ENCODE data around the gene IL23R.
"Not testable (repeated sequence)": the region's sequence is repeated elsewhere in the genome, so short reads cannot be mapped to it uniquely, and the experiment has no call there.

IL23R gene, protein sequence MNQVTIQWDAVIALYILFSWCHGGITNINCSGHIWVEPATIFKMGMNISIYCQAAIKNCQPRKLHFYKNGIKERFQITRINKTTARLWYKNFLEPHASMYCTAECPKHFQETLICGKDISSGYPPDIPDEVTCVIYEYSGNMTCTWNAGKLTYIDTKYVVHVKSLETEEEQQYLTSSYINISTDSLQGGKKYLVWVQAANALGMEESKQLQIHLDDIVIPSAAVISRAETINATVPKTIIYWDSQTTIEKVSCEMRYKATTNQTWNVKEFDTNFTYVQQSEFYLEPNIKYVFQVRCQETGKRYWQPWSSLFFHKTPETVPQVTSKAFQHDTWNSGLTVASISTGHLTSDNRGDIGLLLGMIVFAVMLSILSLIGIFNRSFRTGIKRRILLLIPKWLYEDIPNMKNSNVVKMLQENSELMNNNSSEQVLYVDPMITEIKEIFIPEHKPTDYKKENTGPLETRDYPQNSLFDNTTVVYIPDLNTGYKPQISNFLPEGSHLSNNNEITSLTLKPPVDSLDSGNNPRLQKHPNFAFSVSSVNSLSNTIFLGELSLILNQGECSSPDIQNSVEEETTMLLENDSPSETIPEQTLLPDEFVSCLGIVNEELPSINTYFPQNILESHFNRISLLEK

DNA sequence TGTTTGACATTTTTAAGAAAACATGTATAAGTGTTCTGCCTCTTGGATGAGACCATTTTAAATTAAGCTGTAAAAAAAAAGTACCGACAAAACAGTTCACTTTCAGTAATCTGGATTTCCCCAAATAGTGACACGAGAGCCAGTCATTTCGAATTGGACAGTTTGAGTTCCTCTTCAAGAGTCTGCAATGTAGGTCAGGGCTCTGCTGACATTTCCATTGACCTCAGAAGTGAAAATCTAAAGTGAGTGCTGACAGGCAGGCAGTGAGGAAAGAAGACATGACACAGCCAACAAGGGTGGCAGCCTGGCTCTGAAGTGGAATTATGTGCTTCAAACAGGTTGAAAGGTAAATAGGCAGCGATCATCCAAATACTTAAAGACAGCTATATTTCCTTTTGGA lies at the start of gene IL23R:
TSS of gene IL23R (plus strand) at position 259 of the 400 bp plus-strand sequence. CDS start 1,667 bp downstream, outside the sequence.
- no peak for DNase-seq

DNA sequence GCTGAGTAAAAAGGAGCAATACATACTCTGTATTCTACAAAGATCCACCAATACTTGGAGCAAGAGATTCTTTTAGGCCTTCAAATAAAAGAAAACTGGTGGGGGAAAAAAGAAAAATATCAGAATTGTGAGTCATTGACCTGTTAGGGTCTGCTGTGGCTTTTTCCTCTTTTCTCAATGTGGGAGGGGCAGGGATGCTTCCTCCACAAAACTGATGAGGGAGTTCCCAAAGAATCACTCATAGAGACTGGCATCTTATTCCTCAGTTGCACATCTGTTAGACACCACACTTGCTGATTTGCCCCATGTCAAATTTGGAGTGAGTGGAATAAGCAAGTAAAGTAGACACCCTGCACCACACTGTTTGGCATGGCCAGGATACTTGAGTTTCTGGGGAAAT lies 48.1 kb upstream of the IL23R start:
- DNase-seq: no peak

DNA sequence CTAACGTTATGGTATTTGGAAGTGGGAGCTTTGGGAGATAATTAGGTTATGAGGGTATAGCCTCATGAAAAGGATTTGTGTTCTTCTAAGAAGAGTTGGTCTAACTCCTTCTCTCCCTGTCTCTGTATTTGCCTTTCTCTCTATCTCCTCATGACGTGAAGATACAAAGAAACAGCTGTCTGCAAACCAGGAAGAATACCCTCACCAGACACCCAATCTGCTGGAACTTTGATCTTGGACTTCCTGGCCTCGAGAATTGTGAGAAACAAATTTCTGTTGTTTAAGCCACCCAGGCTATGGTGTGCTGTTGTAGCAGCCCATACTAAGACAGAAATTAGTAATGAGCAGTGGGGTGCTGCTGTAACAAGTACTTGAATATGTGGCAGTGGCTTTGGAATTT lies 47.6 kb upstream of the IL23R start:
- DNase-seq: no peak

DNA sequence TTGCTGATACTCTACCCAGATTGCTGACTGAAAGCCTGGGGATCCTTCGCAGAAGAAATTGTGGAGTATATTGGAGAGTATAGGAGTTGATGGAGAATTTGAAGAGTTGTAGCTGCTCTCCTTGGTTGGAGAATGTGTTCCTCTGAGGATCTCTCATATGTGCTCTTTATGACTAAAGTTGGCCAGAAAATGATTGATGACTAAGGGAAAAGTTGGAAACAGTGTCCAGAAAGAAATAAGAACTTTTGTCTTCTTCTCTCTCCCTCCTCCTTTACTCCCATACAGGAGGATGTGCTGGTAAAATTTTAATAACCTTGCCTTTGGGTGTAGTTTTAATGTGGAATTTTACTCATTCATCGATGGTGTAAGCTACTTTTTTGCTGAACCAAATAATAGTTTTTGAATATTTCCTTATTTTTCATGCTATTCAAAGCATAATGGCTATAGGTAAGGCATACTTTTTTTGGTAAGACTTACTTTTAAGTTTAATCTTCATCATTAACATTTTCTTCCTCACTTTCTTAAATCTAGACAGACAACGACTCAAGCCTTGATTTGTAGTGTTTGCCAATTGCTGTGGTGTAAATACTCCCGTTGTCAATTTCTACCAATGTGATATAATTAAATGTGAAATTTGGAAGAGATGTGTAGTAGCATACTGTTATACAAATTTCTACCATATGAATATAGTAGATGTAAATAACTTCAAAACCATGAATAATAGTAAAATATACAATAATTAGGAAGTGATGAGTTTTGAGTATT lies 45.2 kb upstream of the IL23R start:
- no peak for DNase-seq

DNA sequence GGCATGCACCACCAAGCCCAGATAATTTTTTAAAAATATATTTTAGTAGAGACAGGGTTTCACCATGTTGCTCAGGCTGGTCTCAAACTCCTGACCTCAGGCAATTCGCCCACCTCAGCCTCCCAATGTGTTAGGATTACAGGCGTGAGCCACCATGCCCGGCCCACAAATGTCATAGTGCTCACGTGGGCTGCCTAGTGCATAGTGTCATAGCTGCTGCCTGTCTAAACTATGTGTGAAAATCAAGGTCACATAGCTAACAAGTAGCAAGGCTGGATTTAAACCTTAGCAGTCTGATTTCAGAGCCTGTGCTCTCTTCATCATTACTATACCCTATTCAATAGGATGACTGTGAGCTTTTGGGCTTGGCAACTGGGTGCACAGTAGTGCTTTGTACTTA lies 41.8 kb upstream of the IL23R start:
- DNase-seq: no peak

DNA sequence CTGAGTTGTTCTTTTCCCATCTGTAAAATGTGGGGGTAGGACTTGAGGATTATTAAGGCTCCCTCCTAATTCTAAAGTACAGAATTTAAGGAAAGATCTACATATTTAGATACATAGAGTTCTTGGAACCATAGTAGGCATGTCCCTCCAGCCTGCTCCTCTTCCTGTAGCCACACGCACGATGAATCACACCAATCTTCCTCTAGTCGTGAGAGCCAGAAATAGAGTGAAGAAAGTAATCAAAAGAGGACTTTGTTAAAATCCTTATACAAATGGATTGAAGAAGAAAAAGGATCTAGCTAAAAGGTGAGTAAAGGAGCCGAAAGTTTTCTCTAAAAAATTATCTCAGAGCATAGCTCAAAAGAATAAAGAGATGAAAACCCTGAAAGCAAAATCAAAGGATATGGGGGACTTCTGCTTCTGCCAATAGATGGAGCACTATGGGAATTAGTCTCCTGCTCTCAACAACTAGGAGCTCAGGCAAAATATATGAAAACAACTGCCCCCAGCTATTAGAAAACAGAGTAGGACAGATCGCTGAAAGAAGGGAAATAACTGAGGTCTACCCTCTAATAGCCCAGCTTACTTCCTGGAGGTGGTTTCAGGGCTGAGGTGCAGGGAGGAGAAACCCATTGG lies 40.0 kb upstream of the IL23R start:
- no peak for DNase-seq

DNA sequence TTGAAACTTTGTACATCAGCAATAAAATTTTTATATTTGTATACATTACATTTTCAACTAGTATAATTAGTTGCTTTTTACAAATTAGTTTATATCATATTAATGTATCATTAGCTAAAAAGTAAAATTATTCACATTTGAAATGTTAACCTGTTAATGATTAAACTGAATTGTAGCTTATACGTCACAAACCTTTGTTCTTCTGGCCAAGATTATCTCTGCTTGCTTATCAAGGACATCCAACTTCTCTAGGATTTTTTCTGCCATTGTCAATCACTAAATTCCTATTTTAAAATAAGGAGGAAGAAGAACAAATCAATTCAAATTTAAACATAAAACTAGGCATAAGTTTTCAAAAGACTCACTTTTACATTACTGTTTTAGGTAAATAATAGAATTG lies 39.3 kb upstream of the IL23R start:
- DNase-seq: no peak

DNA sequence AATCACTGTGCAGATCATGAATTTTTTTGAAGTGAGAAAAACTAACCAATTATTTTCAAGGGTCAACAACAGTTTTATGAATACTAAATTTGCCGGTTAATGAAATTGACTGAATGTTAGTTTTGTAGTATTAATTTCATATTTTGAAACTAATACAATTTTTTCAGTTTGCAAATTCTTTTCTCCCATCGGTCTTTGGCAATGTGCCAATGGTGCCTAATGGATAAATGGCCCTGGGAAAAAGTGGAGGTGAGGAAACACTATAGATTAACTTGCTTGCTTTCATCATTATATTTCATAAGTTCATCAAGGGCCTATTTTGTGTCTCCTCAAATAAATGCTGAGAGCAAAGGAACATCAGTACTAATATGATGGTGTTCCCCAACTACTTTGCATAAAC lies 35.6 kb upstream of the IL23R start:
- no peak for DNase-seq

DNA sequence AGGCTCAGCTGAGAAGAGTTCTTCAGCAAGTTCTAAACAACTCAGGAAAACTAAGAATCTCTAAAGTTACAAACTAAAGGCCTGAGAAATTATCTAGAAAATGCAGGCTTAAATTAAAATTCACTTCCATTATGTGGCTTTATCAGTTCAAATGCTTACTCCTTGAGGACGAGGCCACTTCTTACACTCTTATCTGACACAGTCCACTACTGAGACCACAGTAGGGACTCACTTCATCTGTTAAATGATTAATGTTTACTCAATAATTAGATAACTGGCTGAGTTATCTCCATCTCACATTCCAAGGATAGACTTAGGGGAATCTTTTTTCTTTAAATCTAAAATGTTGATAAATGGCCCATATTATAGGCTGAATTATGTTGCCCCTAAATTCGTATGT lies 33.1 kb upstream of the IL23R start:
- DNase-seq: no peak

DNA sequence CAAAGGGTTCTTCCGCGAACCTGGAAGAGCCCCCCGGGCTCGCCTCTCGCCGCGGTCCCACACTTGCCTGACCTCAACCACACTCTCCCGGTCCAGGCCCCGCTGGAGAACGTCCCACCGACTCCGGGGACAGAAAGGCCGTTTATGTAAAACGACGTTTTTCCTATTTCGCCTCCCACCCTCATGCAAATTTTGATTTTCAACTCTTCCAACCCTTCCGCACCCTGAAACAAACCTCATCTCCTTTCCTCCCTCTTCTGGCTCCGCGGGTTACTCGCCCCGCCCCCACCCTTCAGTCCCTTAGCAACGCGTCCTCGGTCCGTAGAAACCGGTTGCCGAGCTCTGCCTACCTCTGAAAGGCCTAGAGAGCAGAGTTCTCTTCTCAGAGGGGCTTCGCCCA lies 31.6 kb upstream of the IL23R start, which contains the start of gene C1orf141:
TSS of gene C1orf141 (minus strand) at position 276 of the 400 bp plus-strand sequence. CDS start 7,730 bp downstream, outside the sequence.
- no peak for DNase-seq

DNA sequence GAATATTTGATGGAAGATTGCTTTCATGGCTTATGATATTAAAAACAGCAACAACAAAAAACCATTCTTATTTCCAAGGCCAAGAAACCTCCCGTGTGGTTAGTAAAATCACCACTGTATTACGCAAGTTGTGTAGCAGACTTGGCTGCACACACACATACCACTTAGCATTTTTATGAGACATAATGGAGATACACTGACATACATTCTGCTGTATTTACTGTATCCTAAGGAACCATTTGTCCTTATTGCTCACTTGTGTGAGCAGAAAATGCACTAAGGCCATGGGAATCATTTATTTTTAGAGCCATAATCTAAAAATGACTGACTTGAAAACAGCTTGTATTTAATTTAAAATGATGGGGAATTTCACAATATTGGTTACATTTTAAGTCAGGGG lies 30.9 kb upstream of the IL23R start:
- DNase-seq: no peak

DNA sequence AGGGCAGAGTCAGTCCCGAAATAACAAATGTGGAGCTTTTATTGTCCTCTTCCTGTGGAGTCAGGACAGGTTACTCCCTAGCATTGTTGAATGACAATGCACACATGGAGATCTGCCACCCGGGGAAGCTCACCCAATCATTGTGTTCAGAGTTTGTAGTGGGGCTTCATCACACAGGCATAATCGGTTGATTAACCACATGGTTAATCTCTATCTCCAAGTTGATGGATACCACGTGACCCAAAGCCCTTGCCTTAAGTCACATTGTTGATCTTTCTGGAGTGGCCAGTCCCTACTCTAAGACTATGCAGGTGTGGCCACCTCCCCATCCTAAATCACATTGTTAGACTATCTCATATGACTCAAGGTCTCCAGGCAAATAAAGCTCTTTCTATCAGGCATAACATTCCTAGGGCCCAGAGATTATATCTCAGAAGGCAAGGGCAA lies 28.9 kb upstream of the IL23R start:
- DNase-seq: no peak

DNA sequence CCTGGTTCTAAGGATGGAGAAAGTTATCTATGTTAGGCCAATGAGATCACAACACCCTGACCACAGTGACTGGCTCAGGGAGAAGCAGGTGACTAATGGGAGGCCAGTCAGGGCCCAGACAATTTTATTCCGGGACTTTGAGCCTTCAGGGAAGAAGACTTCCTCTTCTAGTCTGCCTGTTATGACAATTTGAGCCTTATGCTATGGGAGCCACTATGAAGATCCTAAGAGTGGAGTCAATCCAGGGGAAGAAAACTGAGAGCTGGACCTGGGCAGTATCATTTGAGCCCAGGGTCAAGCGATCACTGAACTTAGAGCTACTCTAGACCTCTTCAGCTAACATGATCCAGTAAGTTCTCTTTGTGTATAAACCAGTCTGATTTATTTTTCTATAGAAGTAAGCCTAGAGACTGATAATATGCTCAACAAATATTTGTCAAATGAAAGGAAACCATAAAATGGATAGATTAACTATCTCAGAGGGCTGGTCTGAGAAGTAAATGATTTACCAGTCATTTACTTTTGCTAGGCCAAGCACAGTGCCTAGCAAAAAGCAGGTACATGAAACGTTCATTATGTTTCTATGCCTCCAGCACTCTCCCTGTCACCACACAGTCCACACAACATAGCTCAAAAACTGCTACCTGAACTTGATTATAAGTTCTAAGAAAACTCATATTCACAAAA lies 27.3 kb upstream of the IL23R start:
- no peak for DNase-seq

DNA sequence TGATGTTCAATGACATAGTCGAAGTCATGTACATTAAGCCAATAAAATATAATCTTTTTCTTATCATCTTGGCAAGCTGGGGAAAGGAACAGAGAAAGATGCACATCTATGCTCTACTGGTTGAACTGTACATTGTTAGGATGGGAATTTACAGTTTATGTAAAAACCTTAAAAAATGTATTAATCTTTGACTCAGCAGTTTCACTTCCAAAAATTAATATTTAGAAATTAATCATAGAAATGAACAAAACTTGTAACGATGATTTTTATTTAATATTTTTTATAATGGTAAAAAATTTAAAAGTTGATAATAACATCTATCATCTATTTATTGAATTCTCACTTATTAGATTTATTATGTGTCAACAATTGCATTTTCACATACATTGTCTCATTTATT lies 25.8 kb upstream of the IL23R start:
- no peak for DNase-seq

DNA sequence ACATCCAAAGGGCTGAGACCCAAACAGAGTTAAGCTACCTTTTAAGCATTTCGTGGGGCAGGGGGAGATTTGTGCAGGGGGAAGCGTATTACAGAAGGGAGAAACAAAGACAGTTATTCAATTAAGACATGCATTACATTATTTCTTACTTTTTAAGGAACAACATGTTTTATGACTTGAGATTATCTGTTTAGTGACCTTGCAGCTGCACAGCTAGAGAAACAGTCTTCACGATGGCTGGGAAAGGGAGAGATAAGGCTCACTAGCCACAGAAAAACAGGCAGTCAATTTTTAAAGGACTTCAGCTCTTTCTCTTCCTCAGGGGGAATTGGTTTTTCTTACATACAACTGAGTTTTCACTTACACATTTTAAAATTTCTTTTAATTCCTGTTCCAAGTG lies 24.4 kb upstream of the IL23R start:
- not testable (repeated sequence) for DNase-seq

DNA sequence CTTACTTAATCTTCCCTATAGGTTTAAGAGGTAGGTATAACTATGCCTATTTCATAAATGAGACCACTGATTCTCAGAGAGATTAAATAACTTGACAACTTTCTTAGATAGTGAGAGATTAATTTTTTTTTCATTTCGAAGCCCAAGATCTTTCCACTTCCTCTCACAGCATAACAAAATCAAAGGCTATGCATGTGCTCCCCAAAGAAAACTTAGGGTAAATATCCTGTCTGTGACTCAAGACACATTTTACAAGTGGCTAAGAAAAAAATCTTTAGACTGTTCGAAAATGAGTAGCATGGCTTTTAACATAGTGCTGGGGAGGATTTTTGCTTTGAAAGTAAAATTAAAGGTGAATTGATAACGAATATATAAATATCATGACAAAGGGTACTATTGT lies 23.3 kb upstream of the IL23R start:
- DNase-seq: no peak

DNA sequence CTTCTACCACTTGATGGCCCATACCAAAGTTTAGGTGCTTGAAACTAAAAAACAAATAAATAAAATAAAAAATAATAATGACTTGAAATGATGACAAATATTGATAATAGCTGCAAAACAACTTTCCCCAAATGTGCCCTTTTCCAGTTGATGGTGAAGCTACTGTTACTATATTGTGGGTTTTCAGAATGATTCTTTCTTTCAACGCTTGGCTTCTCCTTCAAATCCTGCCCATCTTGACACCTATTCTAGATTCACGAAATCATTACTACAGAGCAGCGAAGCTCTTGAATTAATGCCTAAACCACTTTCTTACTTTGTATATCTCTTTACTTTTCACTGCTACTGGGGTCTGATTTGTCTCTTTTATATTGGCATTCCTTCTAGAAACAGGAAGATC lies 22.3 kb upstream of the IL23R start:
- DNase-seq: no peak

DNA sequence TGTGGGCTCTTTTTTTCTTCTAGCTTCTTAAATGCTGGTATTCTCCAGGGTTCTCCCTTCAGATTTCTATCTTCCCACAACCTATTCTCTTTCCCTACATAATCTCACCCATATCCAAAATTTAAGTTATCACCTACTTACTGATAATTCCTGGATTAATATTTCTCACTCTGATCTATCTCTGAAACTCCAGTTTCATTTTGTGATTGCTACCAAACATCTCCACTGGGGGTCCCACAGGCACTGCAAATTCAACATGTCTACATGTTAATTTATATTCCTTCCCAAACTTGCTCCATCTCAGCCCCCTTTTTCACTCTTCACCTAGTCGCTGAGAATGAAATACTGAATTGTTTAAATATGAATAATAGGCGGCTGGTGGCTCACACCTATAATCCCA lies 21.6 kb upstream of the IL23R start:
- no peak for DNase-seq

DNA sequence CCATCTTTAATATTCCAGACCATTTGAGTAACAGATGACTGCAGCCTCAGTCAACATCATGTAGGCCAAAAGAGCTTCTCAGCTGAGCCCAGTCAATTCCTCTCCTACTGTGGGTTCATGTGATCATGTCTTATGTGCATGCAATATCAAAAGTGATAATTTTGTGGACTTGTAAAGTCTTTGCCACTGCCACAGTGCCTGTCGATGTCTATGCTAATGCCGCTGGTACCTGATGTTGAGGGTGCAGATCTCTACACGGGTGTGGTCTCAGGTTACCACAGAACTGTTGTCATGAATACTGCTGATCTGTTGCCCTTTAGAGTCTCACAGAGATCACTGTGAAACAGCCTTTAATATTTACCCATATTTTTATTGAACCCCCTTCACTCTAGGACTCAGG lies 20.2 kb upstream of the IL23R start:
- no peak for DNase-seq

DNA sequence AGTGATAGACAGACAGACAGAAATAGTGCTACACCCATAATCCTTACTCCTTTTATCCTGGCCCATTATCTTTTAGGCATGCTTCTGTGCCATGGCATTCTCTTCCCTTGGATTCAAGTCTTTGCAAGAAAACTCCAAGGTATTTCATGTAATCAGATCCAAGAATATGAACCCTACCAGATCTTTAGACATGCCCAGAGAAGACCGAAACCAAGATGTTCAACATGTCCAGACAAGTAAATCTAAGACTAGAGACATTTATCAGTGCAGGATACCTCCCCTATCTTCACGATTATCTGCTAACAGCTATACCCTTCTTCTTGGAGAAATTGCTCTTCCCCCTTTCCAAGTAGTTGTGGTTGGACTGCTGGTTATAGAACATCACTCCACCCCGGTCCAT lies 19.7 kb upstream of the IL23R start:
- no peak for DNase-seq

DNA sequence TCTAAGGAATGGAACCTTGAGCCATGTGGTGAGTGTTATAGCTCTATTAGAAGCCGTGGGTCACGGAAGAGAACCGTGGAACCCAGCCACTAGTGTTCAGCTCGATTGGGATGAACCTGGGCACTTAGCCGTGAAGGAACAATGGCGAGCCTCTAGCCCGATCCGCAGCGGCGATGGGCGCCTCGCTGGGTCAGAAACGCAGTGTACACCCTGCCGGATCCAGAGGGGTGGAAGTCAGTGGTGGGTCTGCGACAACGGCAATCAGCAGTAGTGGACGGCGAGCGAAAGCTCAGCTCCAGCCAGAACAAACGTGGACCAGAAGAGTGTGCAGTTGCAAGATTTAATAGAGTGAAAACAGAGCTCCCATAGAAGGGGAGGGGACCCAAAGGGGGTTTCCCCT lies 18.3 kb upstream of the IL23R start:
- DNase-seq: not testable (repeated sequence)

DNA sequence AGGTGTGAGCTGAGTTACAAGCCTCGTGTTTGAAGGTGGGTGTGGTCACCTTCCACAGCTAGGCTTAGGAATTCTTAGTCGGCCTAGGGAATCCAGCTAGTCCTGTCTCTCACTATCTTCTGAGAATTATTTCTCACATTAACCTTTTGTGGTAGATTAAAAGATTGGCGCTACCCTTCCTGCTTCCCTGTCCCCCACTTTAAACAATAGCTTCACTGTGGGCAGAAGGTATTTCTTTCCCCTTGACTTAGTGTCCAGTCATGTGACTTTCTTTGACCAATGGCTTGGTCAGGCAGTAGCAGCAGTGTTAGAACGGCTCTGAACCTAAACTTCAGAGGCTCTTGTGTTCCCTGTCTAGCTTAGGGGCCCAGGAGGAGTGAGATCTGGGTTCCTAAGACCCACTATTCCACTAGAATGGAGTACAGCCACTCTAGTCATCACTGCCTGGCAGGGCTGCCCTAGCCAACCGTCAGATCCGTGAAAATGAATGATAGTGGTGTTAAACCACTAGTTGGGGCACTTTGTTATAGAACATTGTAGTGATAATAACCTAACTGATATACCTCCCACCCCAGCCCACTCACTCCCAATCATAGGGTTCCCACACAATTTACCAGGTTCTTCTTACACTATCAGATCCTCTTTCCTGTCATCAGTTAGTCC lies 17.6 kb upstream of the IL23R start:
- DNase-seq: no peak
